GM19397 (cell line): Measurements from ENCODE around the gene FAM98C.
"Not testable (repeated sequence)": the region's sequence is repeated elsewhere in the genome, so short reads cannot be mapped to it uniquely, and the experiment has no call there.

Experiments
- ATAC-seq: cut with Tn5 transposase; IDR thresholded peaks from one replicate; pipeline ENCODE4 v1.9.1; 2021; ENCODE audit warnings: mild to moderate bottlenecking, moderate library complexity; ENCODE audit not compliant: unreplicated experiment

FAM98C gene

GRCh38 chr19:38425222-38425809, 22.4 kb downstream of the FAM98C start:
- no peak for ATAC-seq

GRCh38 chr19:38425810-38426466, 23.0 kb downstream of the FAM98C start, which contains the start of gene RASGRP4:
TSS of gene RASGRP4 (minus strand) at chr19:38426219. CDS start at chr19:38426091, 128 bp downstream.
- no peak for ATAC-seq

- not testable (repeated sequence) for ATAC-seq
Observed at GRCh38 chr19:38427035-38427677, 24.3 kb downstream of the FAM98C start.

GRCh38 chr19:38429055-38429810, 26.3 kb downstream of the FAM98C start:
- ATAC-seq, result no peak

- ATAC-seq, result no peak
Observed at GRCh38 chr19:38429811-38430156, 26.9 kb downstream of the FAM98C start.

- no peak for ATAC-seq
Observed at GRCh38 chr19:38430931-38431330, 28.0 kb downstream of the FAM98C start.

- no peak for ATAC-seq
Observed at GRCh38 chr19:38433268-38433733, 30.4 kb downstream of the FAM98C start, which contains the start of gene RYR1. TSS of gene RYR1 (plus strand) at chr19:38433691. CDS start at chr19:38433830, 139 bp downstream.

- ATAC-seq, result no peak
Observed at GRCh38 chr19:38434549-38435051, 31.7 kb downstream of the FAM98C start.

GRCh38 chr19:38437295-38437694, 34.4 kb downstream of the FAM98C start:
- no peak for ATAC-seq

GRCh38 chr19:38437917-38438316, 35.0 kb downstream of the FAM98C start:
- ATAC-seq, result no peak

GRCh38 chr19:38440592-38440991, 37.7 kb downstream of the FAM98C start:
- no peak for ATAC-seq

GRCh38 chr19:38441657-38442348, 38.9 kb downstream of the FAM98C start:
- no peak for ATAC-seq

- no peak for ATAC-seq
Observed at GRCh38 chr19:38442736-38443135, 39.8 kb downstream of the FAM98C start.

GRCh38 chr19:38443458-38443999, 40.6 kb downstream of the FAM98C start:
- ATAC-seq, result no peak

- ATAC-seq, result no peak
Observed at GRCh38 chr19:38444026-38444425, 41.1 kb downstream of the FAM98C start.

GRCh38 chr19:38445362-38445761, 42.5 kb downstream of the FAM98C start:
- ATAC-seq, result no peak

- no peak for ATAC-seq
Observed at GRCh38 chr19:38448225-38448624, 45.3 kb downstream of the FAM98C start.

- ATAC-seq, result no peak
Observed at GRCh38 chr19:38449518-38449917, 46.6 kb downstream of the FAM98C start.

GRCh38 chr19:38451036-38451435, 48.1 kb downstream of the FAM98C start:
- no peak for ATAC-seq

GRCh38 chr19:38451629-38452028, 48.7 kb downstream of the FAM98C start:
- ATAC-seq, result no peak
